Stimulated activated naive CD8-positive, alpha-beta T cell treated with anti-CD3 and anti-CD28 coated beads, Interleukin-15, amount 100 ng/mL, for 72 hours (primary cell): Measurements from ENCODE around the gene KRTAP2-2.
A peak's percentile ranks its signal among the peaks of the same experiment; 100 is the strongest.
"Not testable (repeated sequence)": the region's sequence is repeated elsewhere in the genome, so short reads cannot be mapped to it uniquely, and the experiment has no call there.

Experiments used
- ATAC-seq: fragments of 150-1000 bp; cut with Tn5 transposase; 2 replicates; pipeline ENCODE4 v1.10.0; 2021; ENCODE audit warnings: mild to moderate bottlenecking, moderate library complexity
- DNase-seq, 2 donors: peaks; one replicate each; pipeline ENCODE4 v3.0.0; 2021 to 2022
- H3K27ac Mint-ChIP-seq, 2 donors: one replicate each; pipeline ENCODE4 v1.8.0; 2022; ENCODE audit warnings: mild to moderate bottlenecking in 2 of 2, mixed read lengths in 2 of 2, moderate library complexity in 2 of 2
- H3K27me3 Mint-ChIP-seq: one replicate; pipeline ENCODE4 v1.8.0; 2022; ENCODE audit warnings: mixed read lengths
- H3K4me1 Mint-ChIP-seq: one replicate; pipeline ENCODE4 v1.8.0; 2022; ENCODE audit warnings: mild to moderate bottlenecking, mixed read lengths
- H3K4me3 Mint-ChIP-seq, 2 donors: one replicate each; pipeline ENCODE4 v1.8.0; 2022; ENCODE audit warnings: mild to moderate bottlenecking in 2 of 2, mixed read lengths in 2 of 2, moderate library complexity in 1 of 2
- H3K9me3 Mint-ChIP-seq, 2 donors: one replicate each; pipeline ENCODE4 v1.8.0; 2022; ENCODE audit warnings: mixed read lengths in 2 of 2

KRTAP2-2 gene

GRCh38 chr17:41071606-41072360, 16.8 kb upstream of the KRTAP2-2 start:
- Mint-ChIP-seq H3K4me3 (no peak overlapping the region), H3K9me3 (peaks cover 0 to 5% of the 10 kb centered on the region in 2 donors), H3K27me3 (peaks cover 10% of the 10 kb centered on the region), H3K4me1 (no peaks in the 10 kb centered on the region), H3K27ac (peak overlapping the region in 1 of 2 donors; percentile 55)
- no peak for DNase-seq
- ATAC-seq: no peak

GRCh38 chr17:41069031-41069430, 14.0 kb upstream of the KRTAP2-2 start:
- no peak overlapping the region for H3K27ac Mint-ChIP-seq
- no peak overlapping the region for H3K4me3 Mint-ChIP-seq
- no peak for DNase-seq
- no peaks in the 10 kb centered on the region for H3K9me3 Mint-ChIP-seq
- H3K27me3 Mint-ChIP-seq: no peaks in the 10 kb centered on the region
- H3K4me1 Mint-ChIP-seq: peaks cover 6% of the 10 kb centered on the region
- no peak for ATAC-seq

DNA sequence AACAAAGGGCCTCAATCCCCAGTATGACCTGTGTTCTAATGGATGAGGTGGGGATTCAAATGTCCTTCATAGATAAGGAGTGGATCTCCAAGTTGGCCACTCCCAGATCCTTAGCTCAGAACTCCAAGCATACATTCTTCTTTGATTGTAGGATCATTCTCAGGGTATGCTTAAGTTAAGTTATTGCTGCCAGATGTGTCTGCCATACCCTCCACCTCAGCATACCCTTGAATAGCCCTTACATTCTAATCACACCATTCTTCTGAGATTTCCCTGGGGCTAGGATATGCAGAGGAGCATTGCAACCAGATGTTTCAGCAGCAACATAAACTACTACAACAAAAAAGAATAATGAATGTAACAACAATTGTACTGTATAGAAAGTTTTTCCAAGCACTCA, 12.3 kb upstream of the KRTAP2-2 start:
- H3K4me3 Mint-ChIP-seq: no peak overlapping the region
- no peaks in the 10 kb centered on the region for H3K9me3 Mint-ChIP-seq
- DNase-seq: no peak
- peaks cover 6% of the 10 kb centered on the region for H3K4me1 Mint-ChIP-seq
- no peaks in the 10 kb centered on the region for H3K27me3 Mint-ChIP-seq
- no peak overlapping the region for H3K27ac Mint-ChIP-seq
- ATAC-seq: no peak

DNA sequence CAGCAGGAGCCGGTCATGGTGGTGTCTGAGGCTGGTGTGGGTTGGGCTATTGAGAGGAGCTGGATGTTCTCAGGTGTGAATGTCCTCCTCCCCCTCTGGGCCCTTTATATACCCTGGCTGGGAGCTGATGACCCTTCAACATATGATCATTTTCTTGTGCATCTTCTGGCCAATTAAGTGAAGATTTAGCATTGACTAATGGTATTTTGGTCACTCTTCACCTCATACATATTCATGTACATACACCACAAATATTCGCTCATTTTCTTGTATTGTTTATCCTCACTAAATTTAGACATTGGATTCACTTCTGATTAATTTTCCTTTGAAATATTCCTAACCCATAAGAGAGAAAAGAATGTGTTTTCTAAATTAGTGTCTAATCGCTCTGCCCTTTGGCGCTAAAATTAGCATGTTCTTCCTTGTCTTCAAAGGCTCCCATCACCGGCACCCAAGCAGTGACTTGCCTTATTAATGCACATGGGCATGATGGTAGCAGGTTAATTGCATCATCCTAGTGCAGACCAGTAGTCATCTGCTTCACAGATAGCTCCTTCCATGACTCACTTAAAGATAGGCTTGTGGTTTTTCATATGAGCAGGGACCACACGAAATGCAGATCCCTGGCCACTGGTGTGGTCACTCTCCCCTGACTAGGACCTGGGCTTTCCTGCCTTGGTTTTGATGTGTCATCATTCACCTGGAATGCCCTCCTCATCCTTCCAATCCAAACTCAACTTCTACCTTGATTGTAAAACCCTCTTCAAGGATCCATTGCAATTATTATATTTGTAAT, 11.0 kb upstream of the KRTAP2-2 start, which contains the start of gene KRTAP2-4:
Gene KRTAP2-4 (minus strand): TSS at position 51 of the 796 bp plus-strand sequence. CDS start 34 bp downstream, at position 17.
- no peaks in the 10 kb centered on the region for H3K9me3 Mint-ChIP-seq
- H3K4me1 Mint-ChIP-seq: peaks cover 6% of the 10 kb centered on the region
- DNase-seq: no peak
- H3K4me3 Mint-ChIP-seq: no peak within 1 kb of the TSS
- peak within 1 kb of the TSS in 1 of 2 donors; percentile 68 for H3K27ac Mint-ChIP-seq
- peak; percentile 56 for ATAC-seq
- peaks cover 3% of the 10 kb centered on the region for H3K27me3 Mint-ChIP-seq

GRCh38 chr17:41065016-41065689, 10.1 kb upstream of the KRTAP2-2 start:
- H3K9me3 Mint-ChIP-seq, DNase-seq, H3K27ac Mint-ChIP-seq, ATAC-seq, H3K4me3 Mint-ChIP-seq, H3K4me1 Mint-ChIP-seq: not testable (repeated sequence)
- H3K27me3 Mint-ChIP-seq: peaks cover 11% of the 10 kb centered on the region

DNA sequence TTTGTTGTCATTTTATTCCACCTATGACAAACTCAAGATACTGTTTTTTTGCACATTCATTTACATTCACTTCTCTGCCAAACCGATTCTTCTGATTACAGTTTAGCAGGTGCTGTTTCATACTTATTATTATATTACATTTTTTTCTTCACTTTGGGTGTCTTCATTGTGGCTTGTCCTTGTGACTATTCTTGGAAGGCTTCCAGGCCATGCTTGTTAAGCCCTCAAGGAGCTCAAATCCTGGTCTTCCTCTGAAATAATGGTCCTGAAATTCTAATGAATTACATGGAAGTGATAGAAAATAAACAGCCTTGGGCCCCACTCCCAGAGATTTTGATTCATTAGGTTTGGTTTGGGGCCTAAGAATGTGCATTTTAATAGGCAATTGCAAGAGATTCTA, 9.3 kb upstream of the KRTAP2-2 start:
- no peak overlapping the region for H3K27ac Mint-ChIP-seq
- ATAC-seq: no peak
- DNase-seq: no peak
- peaks cover 6% of the 10 kb centered on the region for H3K4me1 Mint-ChIP-seq
- H3K4me3 Mint-ChIP-seq: no peak overlapping the region
- H3K9me3 Mint-ChIP-seq: no peaks in the 10 kb centered on the region
- H3K27me3 Mint-ChIP-seq: peaks cover 20% of the 10 kb centered on the region

- peaks cover 6% of the 10 kb centered on the region for H3K4me1 Mint-ChIP-seq
- ATAC-seq (no peak), DNase-seq (no peak)
- peaks cover 28% of the 10 kb centered on the region for H3K27me3 Mint-ChIP-seq
- H3K4me3 Mint-ChIP-seq: no peak overlapping the region
- no peak overlapping the region for H3K27ac Mint-ChIP-seq
- no peaks in the 10 kb centered on the region for H3K9me3 Mint-ChIP-seq
Measured at GRCh38 chr17:41063449-41063848, 8.4 kb upstream of the KRTAP2-2 start.

GRCh38 chr17:41061964-41062363, 6.9 kb upstream of the KRTAP2-2 start:
- H3K9me3 Mint-ChIP-seq: peaks cover 5 to 6% of the 10 kb centered on the region in 2 donors
- peaks cover 30% of the 10 kb centered on the region for H3K27me3 Mint-ChIP-seq
- peaks cover 6% of the 10 kb centered on the region for H3K4me1 Mint-ChIP-seq
- ATAC-seq (no peak), DNase-seq (no peak)
- H3K4me3 Mint-ChIP-seq: no peak overlapping the region
- H3K27ac Mint-ChIP-seq: no peak overlapping the region

GRCh38 chr17:41060052-41060604, 5.1 kb upstream of the KRTAP2-2 start, which contains the start of gene KRTAP2-3:
Gene KRTAP2-3, minus strand, starts transcription at chr17:41060114. Its CDS starts 64 bp downstream, at chr17:41060050.
- Mint-ChIP-seq H3K27me3 (peaks cover 30% of the 10 kb centered on the region), H3K27ac (no peak within 1 kb of the TSS), H3K4me1 (no peaks in the 10 kb centered on the region), H3K9me3 (peaks cover 5 to 6% of the 10 kb centered on the region in 2 donors), H3K4me3 (no peak within 1 kb of the TSS)
- ATAC-seq (no peak), DNase-seq (no peak)

GRCh38 chr17:41059276-41060051, 4.4 kb upstream of the KRTAP2-2 start:
- H3K27me3 Mint-ChIP-seq: peaks cover 30% of the 10 kb centered on the region
- DNase-seq, H3K9me3 Mint-ChIP-seq, H3K27ac Mint-ChIP-seq, H3K4me1 Mint-ChIP-seq, ATAC-seq, H3K4me3 Mint-ChIP-seq: not testable (repeated sequence)

DNA sequence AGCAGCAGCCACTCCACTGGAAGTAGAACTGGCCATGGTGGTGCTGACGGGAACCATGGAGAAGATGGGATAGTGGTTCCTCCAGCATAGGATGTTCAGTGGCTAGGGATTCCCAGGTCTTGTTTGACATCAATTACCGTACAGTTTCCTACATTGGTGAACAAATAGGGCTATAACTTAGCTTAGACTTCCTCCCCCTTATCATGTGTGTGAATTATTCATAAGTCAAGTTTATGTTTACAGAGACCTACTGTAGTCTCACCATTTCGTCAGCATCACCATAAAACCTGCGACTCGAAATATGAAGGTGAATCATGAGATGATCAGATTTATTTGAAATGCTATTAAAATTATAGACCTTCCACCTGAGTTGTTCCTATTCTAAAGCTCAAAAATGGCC, 3.7 kb upstream of the KRTAP2-2 start:
- Mint-ChIP-seq H3K4me1 (no peaks in the 10 kb centered on the region), H3K27me3 (peaks cover 30% of the 10 kb centered on the region), H3K4me3 (no peak overlapping the region), H3K9me3 (peaks cover 5 to 6% of the 10 kb centered on the region in 2 donors), H3K27ac (no peak overlapping the region)
- ATAC-seq: no peak
- DNase-seq: no peak

DNA sequence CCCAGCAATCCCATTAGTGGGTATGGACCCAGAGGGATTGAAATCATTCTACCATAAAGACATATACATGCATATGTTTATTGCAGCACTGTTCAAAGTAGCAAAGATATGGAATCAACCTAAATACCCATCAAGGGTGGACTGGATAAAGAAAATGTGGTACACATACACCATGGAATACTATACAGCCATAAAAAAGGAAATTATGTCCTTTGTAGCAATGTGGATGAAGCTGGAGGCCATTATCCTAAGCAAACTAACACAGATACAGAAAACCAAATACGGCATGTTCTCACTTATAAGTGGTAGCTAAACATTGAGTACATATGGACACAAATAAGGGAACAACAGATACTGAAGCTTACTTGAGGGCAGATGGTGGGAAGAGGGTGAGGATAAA, 2.5 kb upstream of the KRTAP2-2 start:
- Mint-ChIP-seq H3K9me3 (peaks cover 5 to 6% of the 10 kb centered on the region in 2 donors), H3K4me1 (no peaks in the 10 kb centered on the region), H3K4me3 (no peak overlapping the region), H3K27ac (no peak overlapping the region), H3K27me3 (peaks cover 30% of the 10 kb centered on the region)
- DNase-seq (no peak), ATAC-seq (no peak)

DNA sequence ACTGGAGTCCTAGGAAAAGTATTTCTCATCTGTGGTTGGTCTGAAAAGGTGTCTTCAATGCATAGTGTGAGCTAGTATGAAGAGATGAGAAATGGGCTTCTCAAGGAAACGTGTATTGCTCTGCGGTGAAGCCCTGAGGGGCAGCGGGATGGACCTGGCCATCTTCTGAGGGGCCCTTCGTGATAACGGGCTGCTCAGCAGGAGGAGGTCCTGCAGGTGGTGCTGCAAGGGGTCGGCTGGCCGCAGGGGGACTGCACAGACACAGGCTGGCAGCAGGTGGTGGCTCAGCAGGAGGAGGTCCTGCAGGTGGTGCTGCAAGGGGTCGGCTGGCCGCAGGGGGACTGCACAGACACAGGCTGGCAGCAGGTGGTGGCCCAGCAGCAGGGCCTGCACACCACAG, 474 bp downstream of the KRTAP2-2 start:
- H3K27me3 Mint-ChIP-seq: peaks cover 22% of the 10 kb centered on the region
- not testable (repeated sequence) for H3K4me3 Mint-ChIP-seq, H3K4me1 Mint-ChIP-seq, ATAC-seq, H3K27ac Mint-ChIP-seq, DNase-seq, H3K9me3 Mint-ChIP-seq

DNA sequence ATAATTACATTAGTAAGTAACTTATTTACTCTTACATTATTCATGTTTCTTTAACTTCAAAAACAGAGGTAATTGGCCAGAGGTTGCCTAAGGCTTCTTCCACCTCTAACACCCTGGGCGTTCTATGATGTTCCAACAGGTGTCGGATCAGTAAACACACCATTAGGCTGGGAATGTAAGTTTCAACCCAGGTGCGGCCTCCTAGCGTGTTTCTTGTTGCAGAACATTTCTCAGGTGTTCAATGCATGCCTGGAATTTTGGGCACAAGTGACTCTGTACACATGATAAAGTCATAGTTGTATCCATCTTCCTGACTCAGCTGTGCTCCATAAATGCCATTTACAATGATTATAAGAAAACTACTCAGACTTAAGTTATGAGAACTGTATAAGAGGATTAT, 1.0 kb downstream of the KRTAP2-2 start:
- DNase-seq (no peak), ATAC-seq (no peak)
- peaks cover 5 to 6% of the 10 kb centered on the region in 2 donors for H3K9me3 Mint-ChIP-seq
- H3K4me1 Mint-ChIP-seq: no peaks in the 10 kb centered on the region
- no peak overlapping the region for H3K4me3 Mint-ChIP-seq
- no peak overlapping the region for H3K27ac Mint-ChIP-seq
- peaks cover 17% of the 10 kb centered on the region for H3K27me3 Mint-ChIP-seq

DNA sequence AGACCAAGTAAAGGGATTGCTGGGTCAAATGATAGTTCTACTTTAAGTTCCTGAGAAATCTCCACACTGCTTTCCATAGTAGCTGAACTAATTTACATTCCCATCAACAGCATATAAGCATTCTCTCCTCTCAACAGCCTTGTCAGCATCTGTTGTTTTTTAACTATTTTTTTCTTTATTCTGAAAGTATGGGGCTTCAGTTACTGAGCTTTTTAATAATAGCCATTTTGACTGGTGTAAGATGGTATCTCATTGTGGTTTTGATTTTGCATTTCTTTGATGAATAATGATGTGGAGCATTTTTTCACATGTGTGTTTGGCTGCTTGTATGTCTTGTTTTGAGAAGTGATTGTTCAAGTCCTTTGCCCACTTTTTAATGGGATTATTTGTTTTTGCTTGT, 2.5 kb downstream of the KRTAP2-2 start:
- H3K9me3 Mint-ChIP-seq: peaks cover 2 to 4% of the 10 kb centered on the region in 2 donors
- no peak for ATAC-seq
- H3K27me3 Mint-ChIP-seq: peaks cover 20% of the 10 kb centered on the region
- no peak overlapping the region for H3K4me3 Mint-ChIP-seq
- H3K27ac Mint-ChIP-seq: no peak overlapping the region
- no peaks in the 10 kb centered on the region for H3K4me1 Mint-ChIP-seq
- no peak for DNase-seq
